GM18498 (cell line): ENCODE data around the gene AAK1.

Source experiments
- ATAC-seq: cut with Tn5 transposase; IDR thresholded peaks from one replicate; pipeline ENCODE4 v1.9.1; 2021; ENCODE audit warnings: mild to moderate bottlenecking, moderate library complexity; ENCODE audit not compliant: unreplicated experiment

AAK1 gene

GRCh38 chr2:69546646-69547045 lies 96.9 kb downstream of the AAK1 start:
- no peak for ATAC-seq

- ATAC-seq: peak; percentile 80
Measured at GRCh38 chr2:69545477-69545932, 98.0 kb downstream of the AAK1 start.

GRCh38 chr2:69544951-69545350 lies 98.6 kb downstream of the AAK1 start:
- no peak for ATAC-seq

- no peak for ATAC-seq
Measured at GRCh38 chr2:69539549-69539908, 104.0 kb downstream of the AAK1 start.

- ATAC-seq: no peak
Measured at GRCh38 chr2:69538872-69539548, 104.5 kb downstream of the AAK1 start.

- ATAC-seq: no peak
Measured at GRCh38 chr2:69538249-69538648, 105.3 kb downstream of the AAK1 start.

GRCh38 chr2:69535817-69536241 lies 107.7 kb downstream of the AAK1 start:
- no peak for ATAC-seq

GRCh38 chr2:69531186-69531585 lies 112.4 kb downstream of the AAK1 start:
- no peak for ATAC-seq

- ATAC-seq: no peak
Measured at GRCh38 chr2:69529480-69529879, 114.1 kb downstream of the AAK1 start.

GRCh38 chr2:69525261-69525660 lies 118.3 kb downstream of the AAK1 start:
- no peak for ATAC-seq

- no peak for ATAC-seq
Measured at GRCh38 chr2:69524799-69525198, 118.7 kb downstream of the AAK1 start.

GRCh38 chr2:69521747-69522146 lies 121.8 kb downstream of the AAK1 start:
- ATAC-seq: no peak

GRCh38 chr2:69518841-69519240 lies 124.7 kb downstream of the AAK1 start:
- no peak for ATAC-seq

GRCh38 chr2:69517410-69517809 lies 126.1 kb downstream of the AAK1 start:
- ATAC-seq: no peak

- no peak for ATAC-seq
Measured at GRCh38 chr2:69514819-69515218, 128.7 kb downstream of the AAK1 start.

- ATAC-seq: no peak
Measured at GRCh38 chr2:69514406-69514805, 129.1 kb downstream of the AAK1 start.

GRCh38 chr2:69512446-69512845 lies 131.1 kb downstream of the AAK1 start:
- ATAC-seq: no peak

- no peak for ATAC-seq
Measured at GRCh38 chr2:69510204-69510603, 133.3 kb downstream of the AAK1 start.

GRCh38 chr2:69509750-69510140 lies 133.8 kb downstream of the AAK1 start:
- no peak for ATAC-seq

- no peak for ATAC-seq
Measured at GRCh38 chr2:69509011-69509749, 134.4 kb downstream of the AAK1 start.

GRCh38 chr2:69505710-69506109 lies 137.8 kb downstream of the AAK1 start:
- no peak for ATAC-seq

- ATAC-seq: no peak
Measured at GRCh38 chr2:69501301-69501700, 142.2 kb downstream of the AAK1 start.
